ENCODE results near the gene TIMP2. TPM values are rescaled to one million over a fixed set of nuclear protein-coding genes. Genes with fewer than 3 reads are reported as not detected.

TIMP2 gene
- total RNA-seq, 1 experiment from 2014 or later, result 64.8 TPM

- Histone ChIP-seq H3K4me3 (replicated peaks in 1 of 2; ENCODE audit: low read depth in 1 of 2, low read length in 2 of 2) (peak overlapping the region in 1 of 2 experiments; percentile 4; a peak in 1 of 4 replicates), H2AFZ (ENCODE audit: low read depth, low read length, poor library complexity, severe bottlenecking) (peak overlapping the region; percentile 61), H3K27ac (ENCODE audit: low read depth, low read length) (no peak overlapping the region), H3K9me2 (ENCODE audit: insufficient read depth) (no peaks in the 10 kb centered on the region), H3K4me1 (ENCODE audit: control insufficient read depth in 1 of 2, insufficient read depth in 2 of 2, low read length in 2 of 2) (peaks cover 19 to 53% of the 10 kb centered on the region in 2 experiments), H3K79me2 (ENCODE audit: insufficient read depth, low read length) (no peaks in the 10 kb centered on the region), H3K4me2 (ENCODE audit: low read length) (peak overlapping the region; percentile 59), H3K27me3 (ENCODE audit: insufficient read depth, low read length) (no peaks in the 10 kb centered on the region), H3K9me3 (ENCODE audit: control insufficient read depth in 1 of 2, insufficient read depth in 1 of 2, low read depth in 1 of 2, low read length in 2 of 2) (no peaks in the 10 kb centered on the region), H4K20me1 (ENCODE audit: insufficient read depth) (no peaks in the 10 kb centered on the region), H3K9ac (ENCODE audit: low read length) (peak overlapping the region; percentile 32), H3K36me3 (ENCODE audit: control insufficient read depth in 1 of 2, insufficient read depth in 2 of 2, low read length in 2 of 2) (no peaks in the 10 kb centered on the region)
- POLR2A ChIA-PET, result no interaction called here
- CTCF ChIA-PET, result interaction anchor here (1.0 to 4.9 kb wide), 2 partner anchors 9 to 96 kb away, joined by 4 to 21 read pairs; no protein-coding TSS in a partner anchor
- no TSS peak for BruUV-seq (replicated peaks)
- TF ChIP-seq ATF3 (IDR thresholded peaks at IDR 0.05) (no peak), POLR2A (IDR thresholded peaks at IDR 0.05; ENCODE audit: borderline replicate concordance, extremely low read depth, insufficient read depth, insufficient read length) (no peak), ZFX (IDR thresholded peaks at IDR 0.05) (no peak), POLR2AphosphoS5 (IDR thresholded peaks at IDR 0.05; ENCODE audit: low read depth, low read length) (peak; percentile 43), FOSL1 (IDR thresholded peaks at IDR 0.05; ENCODE audit: low read depth) (no peak; the same call in 1 of the 2 replicates)
- TF ChIP-seq, protein P1, sequence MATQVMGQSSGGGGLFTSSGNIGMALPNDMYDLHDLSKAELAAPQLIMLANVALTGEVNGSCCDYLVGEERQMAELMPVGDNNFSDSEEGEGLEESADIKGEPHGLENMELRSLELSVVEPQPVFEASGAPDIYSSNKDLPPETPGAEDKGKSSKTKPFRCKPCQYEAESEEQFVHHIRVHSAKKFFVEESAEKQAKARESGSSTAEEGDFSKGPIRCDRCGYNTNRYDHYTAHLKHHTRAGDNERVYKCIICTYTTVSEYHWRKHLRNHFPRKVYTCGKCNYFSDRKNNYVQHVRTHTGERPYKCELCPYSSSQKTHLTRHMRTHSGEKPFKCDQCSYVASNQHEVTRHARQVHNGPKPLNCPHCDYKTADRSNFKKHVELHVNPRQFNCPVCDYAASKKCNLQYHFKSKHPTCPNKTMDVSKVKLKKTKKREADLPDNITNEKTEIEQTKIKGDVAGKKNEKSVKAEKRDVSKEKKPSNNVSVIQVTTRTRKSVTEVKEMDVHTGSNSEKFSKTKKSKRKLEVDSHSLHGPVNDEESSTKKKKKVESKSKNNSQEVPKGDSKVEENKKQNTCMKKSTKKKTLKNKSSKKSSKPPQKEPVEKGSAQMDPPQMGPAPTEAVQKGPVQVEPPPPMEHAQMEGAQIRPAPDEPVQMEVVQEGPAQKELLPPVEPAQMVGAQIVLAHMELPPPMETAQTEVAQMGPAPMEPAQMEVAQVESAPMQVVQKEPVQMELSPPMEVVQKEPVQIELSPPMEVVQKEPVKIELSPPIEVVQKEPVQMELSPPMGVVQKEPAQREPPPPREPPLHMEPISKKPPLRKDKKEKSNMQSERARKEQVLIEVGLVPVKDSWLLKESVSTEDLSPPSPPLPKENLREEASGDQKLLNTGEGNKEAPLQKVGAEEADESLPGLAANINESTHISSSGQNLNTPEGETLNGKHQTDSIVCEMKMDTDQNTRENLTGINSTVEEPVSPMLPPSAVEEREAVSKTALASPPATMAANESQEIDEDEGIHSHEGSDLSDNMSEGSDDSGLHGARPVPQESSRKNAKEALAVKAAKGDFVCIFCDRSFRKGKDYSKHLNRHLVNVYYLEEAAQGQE (IDR thresholded peaks at IDR 0.05; ENCODE audit: low read depth), result no peak
- ATAC-seq, result peak; percentile 90
- intact Hi-C loops (cut with micrococcal nuclease), result no loop called here
- RAD21 ChIA-PET (ENCODE audit: low non-redundant PET in 1 of 2, low total read pairs in 2 of 2, uncharacterized antibody in 2 of 2, unreplicated experiment in 2 of 2), result interaction anchor here in 1 of 2 experiments (0.7 kb wide), 1 partner anchor 18 kb away, joined by 3 read pairs; no protein-coding TSS in a partner anchor
- DNase-seq (ENCODE audit: low read depth, low spot score), result peak; percentile 81
Observed at GRCh38 chr17:78962345-78962983, 37.3 kb upstream of the TIMP2 start.

Measured in HCT116 (cell line).